Activated gamma-delta T cell (primary cell): ENCODE data around the gene KLHDC1.
"Not testable (repeated sequence)": the region's sequence is repeated elsewhere in the genome, so short reads cannot be mapped to it uniquely, and the experiment has no call there.

Source experiments
- DNase-seq: peaks from one replicate; lab custom pipeline; 2025; lab: John Stamatoyannopoulos, UW
- total RNA-seq, 2 donors: gene quantifications; one replicate each; lab custom pipeline; 2026; lab: John Stamatoyannopoulos, UW

KLHDC1 gene
- total RNA-seq: 9.1 to 13.0 reads per million in 2 donors

- DNase-seq: peak; percentile 70
Measured at GRCh38 chr14:49692811-49693734, at the start of gene KLHDC1. Gene KLHDC1 (plus strand): TSS chr14:49693120. CDS start chr14:49693195, 75 bp downstream.

GRCh38 chr14:49653508-49653907, 39.4 kb upstream of the KLHDC1 start:
- DNase-seq: no peak

- DNase-seq: no peak
Measured at GRCh38 chr14:49654511-49654910, 38.4 kb upstream of the KLHDC1 start.

GRCh38 chr14:49657500-49657899, 35.4 kb upstream of the KLHDC1 start:
- not testable (repeated sequence) for DNase-seq

- no peak for DNase-seq
Measured at GRCh38 chr14:49659526-49660455, 33.1 kb upstream of the KLHDC1 start.

- no peak for DNase-seq
Measured at GRCh38 chr14:49670475-49670874, 22.4 kb upstream of the KLHDC1 start.

- no peak for DNase-seq
Measured at GRCh38 chr14:49673586-49673985, 19.3 kb upstream of the KLHDC1 start.

GRCh38 chr14:49677643-49678042, 15.3 kb upstream of the KLHDC1 start:
- DNase-seq: no peak

- no peak for DNase-seq
Measured at GRCh38 chr14:49679271-49679670, 13.6 kb upstream of the KLHDC1 start.

GRCh38 chr14:49686425-49686824, 6.5 kb upstream of the KLHDC1 start:
- DNase-seq: no peak

GRCh38 chr14:49687942-49688700, 4.8 kb upstream of the KLHDC1 start, which contains the start of gene POLE2:
Gene POLE2 (minus strand): TSS chr14:49688214. CDS start chr14:49688203, 11 bp downstream.
- DNase-seq: peak; percentile 53

GRCh38 chr14:49688701-49689030, 4.3 kb upstream of the KLHDC1 start:
- no peak for DNase-seq

- no peak for DNase-seq
Measured at GRCh38 chr14:49691031-49691430, 1.9 kb upstream of the KLHDC1 start.

GRCh38 chr14:49692193-49692757, 645 bp upstream of the KLHDC1 start:
- no peak for DNase-seq

- not testable (repeated sequence) for DNase-seq
Measured at GRCh38 chr14:49693735-49694124, 810 bp downstream of the KLHDC1 start.

- no peak for DNase-seq
Measured at GRCh38 chr14:49702725-49703124, 9.8 kb downstream of the KLHDC1 start.

GRCh38 chr14:49703965-49704364, 11.0 kb downstream of the KLHDC1 start:
- DNase-seq: no peak

GRCh38 chr14:49704471-49704870, 11.6 kb downstream of the KLHDC1 start:
- not testable (repeated sequence) for DNase-seq

GRCh38 chr14:49710993-49711392, 18.1 kb downstream of the KLHDC1 start:
- not testable (repeated sequence) for DNase-seq

- DNase-seq: no peak
Measured at GRCh38 chr14:49720744-49721143, 27.8 kb downstream of the KLHDC1 start.

GRCh38 chr14:49721733-49722435, 29.0 kb downstream of the KLHDC1 start:
- not testable (repeated sequence) for DNase-seq
